ENCODE data around the gene THRB. TPM values are rescaled to one million over a fixed set of nuclear protein-coding genes. Genes with fewer than 3 reads are reported as not detected.

The THRB gene
- polyA plus RNA-seq, 2 of the 4 experiments (the other 2 are of a cell fraction): 2.0 to 2.3 TPM

DNA sequence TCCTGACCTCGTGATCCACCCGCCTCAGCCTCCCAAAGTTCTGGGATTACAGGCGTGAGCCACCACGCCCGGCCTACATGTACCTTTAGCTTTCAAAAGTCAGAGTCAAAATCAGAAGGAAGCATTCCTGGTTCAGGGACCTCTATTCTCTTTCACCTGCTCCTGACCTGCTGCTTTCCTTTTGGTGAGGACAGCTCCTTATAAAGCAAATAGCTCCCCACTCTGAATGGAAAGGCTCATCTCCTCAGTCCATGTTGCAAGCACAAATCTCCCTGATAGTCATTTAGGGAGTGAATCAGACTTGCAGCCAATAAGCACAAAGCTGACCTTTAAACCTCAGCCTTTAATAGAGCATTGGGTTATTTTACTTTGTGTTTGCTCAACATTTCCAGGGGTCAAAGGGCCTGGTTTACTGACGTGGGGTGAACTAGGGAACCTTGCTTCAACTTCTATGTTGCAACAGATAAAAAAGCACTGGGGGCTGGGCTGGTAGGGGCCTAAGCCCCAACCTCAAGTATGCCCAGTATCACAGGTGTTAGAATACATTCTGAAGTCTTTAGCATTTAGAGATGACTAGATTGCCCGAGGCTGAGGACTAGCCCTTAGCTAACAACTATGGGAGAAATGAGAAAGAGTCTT, 43.1 kb downstream of the THRB start (continued):
- TF ChIP-seq, protein P1, sequence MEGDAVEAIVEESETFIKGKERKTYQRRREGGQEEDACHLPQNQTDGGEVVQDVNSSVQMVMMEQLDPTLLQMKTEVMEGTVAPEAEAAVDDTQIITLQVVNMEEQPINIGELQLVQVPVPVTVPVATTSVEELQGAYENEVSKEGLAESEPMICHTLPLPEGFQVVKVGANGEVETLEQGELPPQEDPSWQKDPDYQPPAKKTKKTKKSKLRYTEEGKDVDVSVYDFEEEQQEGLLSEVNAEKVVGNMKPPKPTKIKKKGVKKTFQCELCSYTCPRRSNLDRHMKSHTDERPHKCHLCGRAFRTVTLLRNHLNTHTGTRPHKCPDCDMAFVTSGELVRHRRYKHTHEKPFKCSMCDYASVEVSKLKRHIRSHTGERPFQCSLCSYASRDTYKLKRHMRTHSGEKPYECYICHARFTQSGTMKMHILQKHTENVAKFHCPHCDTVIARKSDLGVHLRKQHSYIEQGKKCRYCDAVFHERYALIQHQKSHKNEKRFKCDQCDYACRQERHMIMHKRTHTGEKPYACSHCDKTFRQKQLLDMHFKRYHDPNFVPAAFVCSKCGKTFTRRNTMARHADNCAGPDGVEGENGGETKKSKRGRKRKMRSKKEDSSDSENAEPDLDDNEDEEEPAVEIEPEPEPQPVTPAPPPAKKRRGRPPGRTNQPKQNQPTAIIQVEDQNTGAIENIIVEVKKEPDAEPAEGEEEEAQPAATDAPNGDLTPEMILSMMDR (IDR thresholded peaks at IDR 0.05): no peak
- no peak for TF ChIP-seq ZFP36 (IDR thresholded peaks at IDR 0.05; ENCODE audit: borderline replicate concordance, partially characterized antibody)
- no peak for TF ChIP-seq GATA3 (IDR thresholded peaks at IDR 0.05; ENCODE audit: borderline replicate concordance)
- no peak for TF ChIP-seq RAD21 (conservative IDR thresholded peaks at IDR 0.05 in 1 of 2, IDR thresholded peaks at IDR 0.05 in 1 of 2)
- TF ChIP-seq, protein P2, sequence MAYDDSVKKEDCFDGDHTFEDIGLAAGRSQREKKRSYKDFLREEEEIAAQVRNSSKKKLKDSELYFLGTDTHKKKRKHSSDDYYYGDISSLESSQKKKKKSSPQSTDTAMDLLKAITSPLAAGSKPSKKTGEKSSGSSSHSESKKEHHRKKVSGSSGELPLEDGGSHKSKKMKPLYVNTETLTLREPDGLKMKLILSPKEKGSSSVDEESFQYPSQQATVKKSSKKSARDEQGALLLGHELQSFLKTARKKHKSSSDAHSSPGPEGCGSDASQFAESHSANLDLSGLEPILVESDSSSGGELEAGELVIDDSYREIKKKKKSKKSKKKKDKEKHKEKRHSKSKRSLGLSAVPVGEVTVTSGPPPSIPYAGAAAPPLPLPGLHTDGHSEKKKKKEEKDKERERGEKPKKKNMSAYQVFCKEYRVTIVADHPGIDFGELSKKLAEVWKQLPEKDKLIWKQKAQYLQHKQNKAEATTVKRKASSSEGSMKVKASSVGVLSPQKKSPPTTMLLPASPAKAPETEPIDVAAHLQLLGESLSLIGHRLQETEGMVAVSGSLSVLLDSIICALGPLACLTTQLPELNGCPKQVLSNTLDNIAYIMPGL (CRISPR knock-in tag; IDR thresholded peaks at IDR 0.05; ENCODE audit: borderline replicate concordance): no peak
- TF ChIP-seq CBX8 (IDR thresholded peaks at IDR 0.05): no peak
- no peak for TF ChIP-seq KDM1A (IDR thresholded peaks at IDR 0.05; ENCODE audit: low read depth)
- TF ChIP-seq CHD2 (IDR thresholded peaks at IDR 0.05; ENCODE audit: low read length, partially characterized antibody): no peak
- TF ChIP-seq NFE2L2 (conservative IDR thresholded peaks at IDR 0.05; ENCODE audit: low read length): no peak
- peak; percentile 63 to 81; a peak in 3 of 5 replicates for TF ChIP-seq EP300 (IDR thresholded peaks at IDR 0.05)
- no peak for TF ChIP-seq SREBF2 (IDR thresholded peaks at IDR 0.05)
- TF ChIP-seq FOSL2 (IDR thresholded peaks at IDR 0.05): no peak
- TF ChIP-seq FOSL2 (CRISPR knock-in tag; IDR thresholded peaks at IDR 0.05): peak; percentile 18; the same call in 1 of the 2 replicates
- no peak for TF ChIP-seq KDM5A (IDR thresholded peaks at IDR 0.05)
- no peak for TF ChIP-seq RCOR1 (IDR thresholded peaks at IDR 0.05; ENCODE audit: low read depth, low read length)
- TF ChIP-seq MAZ (IDR thresholded peaks at IDR 0.05; ENCODE audit: borderline replicate concordance, low read depth, low read length): no peak
- TF ChIP-seq, protein P3, sequence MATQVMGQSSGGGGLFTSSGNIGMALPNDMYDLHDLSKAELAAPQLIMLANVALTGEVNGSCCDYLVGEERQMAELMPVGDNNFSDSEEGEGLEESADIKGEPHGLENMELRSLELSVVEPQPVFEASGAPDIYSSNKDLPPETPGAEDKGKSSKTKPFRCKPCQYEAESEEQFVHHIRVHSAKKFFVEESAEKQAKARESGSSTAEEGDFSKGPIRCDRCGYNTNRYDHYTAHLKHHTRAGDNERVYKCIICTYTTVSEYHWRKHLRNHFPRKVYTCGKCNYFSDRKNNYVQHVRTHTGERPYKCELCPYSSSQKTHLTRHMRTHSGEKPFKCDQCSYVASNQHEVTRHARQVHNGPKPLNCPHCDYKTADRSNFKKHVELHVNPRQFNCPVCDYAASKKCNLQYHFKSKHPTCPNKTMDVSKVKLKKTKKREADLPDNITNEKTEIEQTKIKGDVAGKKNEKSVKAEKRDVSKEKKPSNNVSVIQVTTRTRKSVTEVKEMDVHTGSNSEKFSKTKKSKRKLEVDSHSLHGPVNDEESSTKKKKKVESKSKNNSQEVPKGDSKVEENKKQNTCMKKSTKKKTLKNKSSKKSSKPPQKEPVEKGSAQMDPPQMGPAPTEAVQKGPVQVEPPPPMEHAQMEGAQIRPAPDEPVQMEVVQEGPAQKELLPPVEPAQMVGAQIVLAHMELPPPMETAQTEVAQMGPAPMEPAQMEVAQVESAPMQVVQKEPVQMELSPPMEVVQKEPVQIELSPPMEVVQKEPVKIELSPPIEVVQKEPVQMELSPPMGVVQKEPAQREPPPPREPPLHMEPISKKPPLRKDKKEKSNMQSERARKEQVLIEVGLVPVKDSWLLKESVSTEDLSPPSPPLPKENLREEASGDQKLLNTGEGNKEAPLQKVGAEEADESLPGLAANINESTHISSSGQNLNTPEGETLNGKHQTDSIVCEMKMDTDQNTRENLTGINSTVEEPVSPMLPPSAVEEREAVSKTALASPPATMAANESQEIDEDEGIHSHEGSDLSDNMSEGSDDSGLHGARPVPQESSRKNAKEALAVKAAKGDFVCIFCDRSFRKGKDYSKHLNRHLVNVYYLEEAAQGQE (IDR thresholded peaks at IDR 0.05): no peak
- no peak for TF ChIP-seq EHMT2 (IDR thresholded peaks at IDR 0.05; ENCODE audit: low read depth)
- no peak for TF ChIP-seq NPAS2 (CRISPR knock-in tag; IDR thresholded peaks at IDR 0.05; ENCODE audit: borderline replicate concordance)
- TF ChIP-seq CHD4 (IDR thresholded peaks at IDR 0.05; ENCODE audit: borderline replicate concordance): no peak
- TF ChIP-seq, protein P4, sequence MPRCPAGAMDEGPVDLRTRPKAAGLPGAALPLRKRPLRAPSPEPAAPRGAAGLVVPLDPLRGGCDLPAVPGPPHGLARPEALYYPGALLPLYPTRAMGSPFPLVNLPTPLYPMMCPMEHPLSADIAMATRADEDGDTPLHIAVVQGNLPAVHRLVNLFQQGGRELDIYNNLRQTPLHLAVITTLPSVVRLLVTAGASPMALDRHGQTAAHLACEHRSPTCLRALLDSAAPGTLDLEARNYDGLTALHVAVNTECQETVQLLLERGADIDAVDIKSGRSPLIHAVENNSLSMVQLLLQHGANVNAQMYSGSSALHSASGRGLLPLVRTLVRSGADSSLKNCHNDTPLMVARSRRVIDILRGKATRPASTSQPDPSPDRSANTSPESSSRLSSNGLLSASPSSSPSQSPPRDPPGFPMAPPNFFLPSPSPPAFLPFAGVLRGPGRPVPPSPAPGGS (IDR thresholded peaks at IDR 0.05): peak; percentile 62; the same call in 1 of the 3 replicates
- TF ChIP-seq HOXB13 (CRISPR knock-in tag; IDR thresholded peaks at IDR 0.05; ENCODE audit: low read depth): no peak
- no peak for TF ChIP-seq RARB (CRISPR knock-in tag; IDR thresholded peaks at IDR 0.05)
